Endothelial cell (in vitro differentiated cells): ENCODE results near the gene EML1. TPM values are rescaled to one million over a fixed set of nuclear protein-coding genes. Genes with fewer than 3 reads are reported as not detected.

ENCODE experiments used
- DNase-seq: peaks from one replicate; pipeline ENCODE4 v3.0.0; 2021; ENCODE audit warnings: low spot score
- H3K27ac Mint-ChIP-seq: one replicate; pipeline ENCODE4 v1.8.0; 2021; ENCODE audit warnings: mixed read lengths, inconsistent platforms; ENCODE audit not compliant: unreplicated experiment
- H3K27me3 Mint-ChIP-seq: one replicate; pipeline ENCODE4 v1.8.0; 2021; ENCODE audit warnings: mild to moderate bottlenecking, moderate library complexity, mixed read lengths, inconsistent platforms; ENCODE audit not compliant: unreplicated experiment
- H3K36me3 Mint-ChIP-seq: one replicate; pipeline ENCODE4 v1.8.0; 2021; ENCODE audit warnings: mild to moderate bottlenecking, low read depth, mixed read lengths, inconsistent platforms; ENCODE audit not compliant: unreplicated experiment
- H3K4me1 Mint-ChIP-seq: one replicate; pipeline ENCODE4 v1.8.0; 2021; ENCODE audit warnings: mild to moderate bottlenecking, mixed read lengths, inconsistent platforms; ENCODE audit not compliant: unreplicated experiment
- H3K4me3 Mint-ChIP-seq: one replicate; pipeline ENCODE4 v1.8.0; 2021; ENCODE audit warnings: mild to moderate bottlenecking, mixed read lengths, inconsistent platforms; ENCODE audit not compliant: unreplicated experiment
- H3K9me3 Mint-ChIP-seq: one replicate; pipeline ENCODE4 v1.8.0; 2021; ENCODE audit warnings: mixed read lengths, inconsistent platforms; ENCODE audit not compliant: unreplicated experiment
- total RNA-seq: library from RNA; stranded (reverse); fragmentation: NEBNext Ultra II Directional; extraction: Animal tissue kit (Norgen Biotek cat#: 25700); gene quantifications from one replicate; pipeline ENCODE4 v1.2.1, GENCODE V29; 2021; ENCODE audit not compliant: unreplicated experiment
- TF ChIP-seq, protein P1 (sequence below): fragments of 200-600 bp; sonication (generic); IDR thresholded peaks from one replicate; pipeline ENCODE4 v1.5.0; 2021; ENCODE audit warnings: antibody characterized with exemption; ENCODE audit not compliant: unreplicated experiment

The EML1 gene
- total RNA-seq, 1 donor from 2014 or later: 10.0 TPM

DNA sequence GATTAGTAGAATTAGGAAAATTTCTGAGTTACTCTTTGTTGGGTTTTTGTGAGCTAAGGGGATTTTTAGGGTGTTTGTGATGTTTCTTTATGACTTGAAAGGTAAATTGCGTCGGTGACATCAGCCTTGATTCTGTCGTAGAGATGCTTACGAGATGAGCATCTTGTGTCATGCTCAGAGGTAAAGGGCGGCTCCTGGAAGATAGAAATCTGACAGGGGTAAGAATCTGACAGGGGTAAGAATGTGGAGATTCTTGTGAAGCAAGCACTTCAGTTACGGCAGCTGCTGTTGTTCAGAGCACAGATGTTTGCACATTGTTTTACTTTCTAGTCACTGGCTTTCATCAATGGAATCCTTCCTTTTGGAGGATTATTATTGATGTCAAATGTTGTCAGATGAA lies 22.5 kb downstream of the EML1 start:
- Mint-ChIP-seq H3K36me3 (no peaks in the 10 kb centered on the region), H3K27me3 (peaks cover 5% of the 10 kb centered on the region), H3K27ac (no peak overlapping the region), H3K4me3 (no peak overlapping the region), H3K9me3 (no peaks in the 10 kb centered on the region), H3K4me1 (peaks cover 14% of the 10 kb centered on the region)
- no peak for DNase-seq
- TF ChIP-seq, protein P1, sequence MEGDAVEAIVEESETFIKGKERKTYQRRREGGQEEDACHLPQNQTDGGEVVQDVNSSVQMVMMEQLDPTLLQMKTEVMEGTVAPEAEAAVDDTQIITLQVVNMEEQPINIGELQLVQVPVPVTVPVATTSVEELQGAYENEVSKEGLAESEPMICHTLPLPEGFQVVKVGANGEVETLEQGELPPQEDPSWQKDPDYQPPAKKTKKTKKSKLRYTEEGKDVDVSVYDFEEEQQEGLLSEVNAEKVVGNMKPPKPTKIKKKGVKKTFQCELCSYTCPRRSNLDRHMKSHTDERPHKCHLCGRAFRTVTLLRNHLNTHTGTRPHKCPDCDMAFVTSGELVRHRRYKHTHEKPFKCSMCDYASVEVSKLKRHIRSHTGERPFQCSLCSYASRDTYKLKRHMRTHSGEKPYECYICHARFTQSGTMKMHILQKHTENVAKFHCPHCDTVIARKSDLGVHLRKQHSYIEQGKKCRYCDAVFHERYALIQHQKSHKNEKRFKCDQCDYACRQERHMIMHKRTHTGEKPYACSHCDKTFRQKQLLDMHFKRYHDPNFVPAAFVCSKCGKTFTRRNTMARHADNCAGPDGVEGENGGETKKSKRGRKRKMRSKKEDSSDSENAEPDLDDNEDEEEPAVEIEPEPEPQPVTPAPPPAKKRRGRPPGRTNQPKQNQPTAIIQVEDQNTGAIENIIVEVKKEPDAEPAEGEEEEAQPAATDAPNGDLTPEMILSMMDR: no peak

- Mint-ChIP-seq H3K9me3 (no peaks in the 10 kb centered on the region), H3K36me3 (no peaks in the 10 kb centered on the region), H3K4me3 (no peak overlapping the region), H3K27ac (no peak overlapping the region), H3K4me1 (peaks cover 14% of the 10 kb centered on the region), H3K27me3 (peaks cover 5% of the 10 kb centered on the region)
- TF ChIP-seq, protein P1: no peak
- DNase-seq: no peak
Measured at GRCh38 chr14:99816217-99816616, 23.0 kb downstream of the EML1 start.

DNA sequence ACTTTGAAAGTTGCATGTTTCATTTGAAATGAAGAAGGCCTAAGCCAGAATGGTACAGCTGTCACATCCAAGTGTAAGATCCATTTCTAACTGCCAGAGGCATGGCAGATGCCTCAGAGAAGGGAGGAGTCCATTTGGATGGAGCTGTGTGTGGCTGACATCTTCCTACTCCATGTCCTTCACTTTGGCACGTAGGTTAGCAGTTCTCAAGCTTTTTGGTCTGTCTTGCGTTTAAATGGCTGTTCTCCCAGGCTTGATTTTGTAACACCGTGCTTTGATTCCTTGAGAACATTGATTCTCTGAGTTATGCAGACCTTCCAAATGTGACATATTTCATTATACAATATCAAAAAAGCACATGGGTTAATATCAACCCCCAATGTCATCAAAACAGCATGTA lies 23.4 kb downstream of the EML1 start:
- no peak overlapping the region for H3K4me3 Mint-ChIP-seq
- no peak for DNase-seq
- TF ChIP-seq, protein P1: no peak
- no peaks in the 10 kb centered on the region for H3K9me3 Mint-ChIP-seq
- no peak overlapping the region for H3K27ac Mint-ChIP-seq
- no peaks in the 10 kb centered on the region for H3K36me3 Mint-ChIP-seq
- H3K4me1 Mint-ChIP-seq: peaks cover 14% of the 10 kb centered on the region
- peaks cover 3% of the 10 kb centered on the region for H3K27me3 Mint-ChIP-seq

DNA sequence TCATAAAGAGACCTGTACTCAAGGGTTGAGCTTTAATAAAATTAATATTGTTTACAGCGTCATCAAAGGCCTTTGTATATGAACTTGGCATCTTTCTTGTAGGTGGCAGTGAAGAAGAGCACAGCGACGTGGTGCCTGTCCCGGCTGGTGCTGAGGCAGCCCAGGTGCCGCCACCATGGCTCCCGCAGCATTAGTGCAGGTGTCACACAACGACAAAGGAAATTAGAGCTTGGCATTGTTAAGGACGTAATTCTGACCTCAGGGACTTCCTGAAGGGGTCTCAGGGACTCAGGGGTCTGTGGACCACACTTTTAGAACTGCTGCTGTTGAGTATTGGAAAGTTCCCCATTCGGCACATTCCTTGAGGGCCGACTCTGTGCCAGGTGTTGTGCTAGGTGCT lies 24.1 kb downstream of the EML1 start:
- Mint-ChIP-seq H3K27ac (no peak overlapping the region), H3K4me1 (peaks cover 14% of the 10 kb centered on the region), H3K36me3 (no peaks in the 10 kb centered on the region), H3K9me3 (no peaks in the 10 kb centered on the region), H3K4me3 (no peak overlapping the region), H3K27me3 (peaks cover 2% of the 10 kb centered on the region)
- TF ChIP-seq, protein P1: no peak
- DNase-seq: no peak

DNA sequence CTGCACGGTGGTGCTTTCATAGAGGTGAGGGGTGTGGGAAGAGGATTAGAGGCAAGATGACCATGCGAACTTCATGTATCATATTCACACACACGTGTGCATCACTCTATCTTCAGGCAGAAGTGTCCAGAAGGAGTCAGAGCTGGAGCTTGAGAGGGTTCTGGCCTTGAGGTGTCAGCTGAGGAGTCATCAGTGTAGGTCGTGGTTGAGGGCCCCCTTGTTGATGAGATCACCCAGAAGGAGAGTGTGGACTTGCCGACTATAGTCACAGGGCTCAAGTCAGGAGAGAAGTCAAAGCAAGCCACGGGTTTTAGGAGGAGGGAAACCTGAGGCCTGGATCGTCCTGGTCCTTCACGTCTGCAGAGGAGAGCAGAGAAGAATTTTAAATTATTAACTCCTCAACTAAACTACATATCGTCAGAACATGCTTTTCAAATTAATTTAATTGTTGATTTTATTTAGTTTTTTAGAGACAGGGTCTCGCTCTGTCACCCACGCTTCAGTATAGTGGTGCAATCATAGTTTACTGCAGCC lies 25.4 kb downstream of the EML1 start:
- peaks cover 18% of the 10 kb centered on the region for H3K4me1 Mint-ChIP-seq
- H3K4me3 Mint-ChIP-seq: no peak overlapping the region

More for the DNA sequence above, 25.4 kb downstream of the EML1 start:
- no peaks in the 10 kb centered on the region for H3K9me3 Mint-ChIP-seq
- TF ChIP-seq, protein P1: no peak
- peaks cover 2% of the 10 kb centered on the region for H3K27me3 Mint-ChIP-seq
- no peak overlapping the region for H3K27ac Mint-ChIP-seq
- H3K36me3 Mint-ChIP-seq: no peaks in the 10 kb centered on the region
- no peak for DNase-seq
